ENCODE results near the gene ABCC6. TPM values are rescaled to one million over a fixed set of nuclear protein-coding genes. Genes with fewer than 3 reads are reported as not detected.

ABCC6 gene
- total RNA-seq, 1 experiment from 2014 or later, result 0.73 TPM

DNA sequence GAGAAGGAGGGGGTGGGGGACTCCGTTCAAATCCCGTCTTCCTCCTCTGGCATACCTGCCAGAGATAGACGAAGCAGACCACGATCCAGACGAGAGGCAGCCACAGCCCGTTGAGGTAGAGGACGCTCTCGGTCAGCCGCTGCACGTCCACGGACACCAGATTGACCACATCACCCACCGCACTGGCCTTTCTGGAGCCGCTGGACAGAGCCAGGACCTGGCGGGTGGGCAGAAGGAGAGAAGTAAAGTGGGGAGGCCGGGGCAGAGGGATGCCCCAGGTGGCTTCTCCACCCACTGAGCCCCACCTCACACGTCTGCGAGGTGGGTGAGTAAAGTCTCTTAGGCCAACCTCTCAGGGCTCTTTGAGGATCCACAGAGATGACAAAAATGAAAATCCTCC lies 25.3 kb downstream of the ABCC6 start:
- H3K79me2 ChIP-seq (ENCODE audit: low read length), result no peaks in the 10 kb centered on the region
- no peak overlapping the region for H3K9ac ChIP-seq (ENCODE audit: low read length)
- TF ChIP-seq EZH2phosphoT487 (IDR thresholded peaks at IDR 0.05; ENCODE audit: borderline replicate concordance, low read length) (no peak), EZH2 (IDR thresholded peaks at IDR 0.05; ENCODE audit: low read length, unreplicated experiment) (no peak)
- TF ChIP-seq, protein P1, sequence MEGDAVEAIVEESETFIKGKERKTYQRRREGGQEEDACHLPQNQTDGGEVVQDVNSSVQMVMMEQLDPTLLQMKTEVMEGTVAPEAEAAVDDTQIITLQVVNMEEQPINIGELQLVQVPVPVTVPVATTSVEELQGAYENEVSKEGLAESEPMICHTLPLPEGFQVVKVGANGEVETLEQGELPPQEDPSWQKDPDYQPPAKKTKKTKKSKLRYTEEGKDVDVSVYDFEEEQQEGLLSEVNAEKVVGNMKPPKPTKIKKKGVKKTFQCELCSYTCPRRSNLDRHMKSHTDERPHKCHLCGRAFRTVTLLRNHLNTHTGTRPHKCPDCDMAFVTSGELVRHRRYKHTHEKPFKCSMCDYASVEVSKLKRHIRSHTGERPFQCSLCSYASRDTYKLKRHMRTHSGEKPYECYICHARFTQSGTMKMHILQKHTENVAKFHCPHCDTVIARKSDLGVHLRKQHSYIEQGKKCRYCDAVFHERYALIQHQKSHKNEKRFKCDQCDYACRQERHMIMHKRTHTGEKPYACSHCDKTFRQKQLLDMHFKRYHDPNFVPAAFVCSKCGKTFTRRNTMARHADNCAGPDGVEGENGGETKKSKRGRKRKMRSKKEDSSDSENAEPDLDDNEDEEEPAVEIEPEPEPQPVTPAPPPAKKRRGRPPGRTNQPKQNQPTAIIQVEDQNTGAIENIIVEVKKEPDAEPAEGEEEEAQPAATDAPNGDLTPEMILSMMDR (conservative IDR thresholded peaks at IDR 0.05; ENCODE audit: low read depth, low read length), result no peak
- ATAC-seq (no peak), DNase-seq (no peak)
- no peaks in the 10 kb centered on the region for H3K36me3 ChIP-seq (ENCODE audit: low read depth, low read length)
- intact Hi-C loops (cut with micrococcal nuclease), result loop anchor here (5.0 kb wide), 1 partner anchor 421 kb away; no protein-coding TSS in a partner anchor
- CTCF ChIA-PET, result no interaction called here
- H3K4me3 ChIP-seq (ENCODE audit: low read length), result no peak overlapping the region
- H3K27me3 ChIP-seq (ENCODE audit: low read length), result no peaks in the 10 kb centered on the region
- BruUV-seq (replicated peaks), result no TSS peak
- H3F3A ChIP-seq (ENCODE audit: low read length, unreplicated experiment), result no peaks in the 10 kb centered on the region
- H3K9me3 ChIP-seq (ENCODE audit: low read length), result no peaks in the 10 kb centered on the region
- no peak overlapping the region for H2AFZ ChIP-seq (ENCODE audit: low read length)
- H3K4me2 ChIP-seq (ENCODE audit: low read length), result no peak overlapping the region
- POLR2A ChIA-PET (ENCODE audit: unreplicated experiment), result no interaction called here
- no peaks in the 10 kb centered on the region for H3K4me1 ChIP-seq (ENCODE audit: insufficient read depth, low read length)
- no peaks in the 10 kb centered on the region for H3K9me2 ChIP-seq (replicated peaks; ENCODE audit: low read length)
- H3K27ac ChIP-seq (ENCODE audit: low read length), result no peak overlapping the region
- H4K20me1 ChIP-seq (ENCODE audit: low read length), result no peaks in the 10 kb centered on the region

DNA sequence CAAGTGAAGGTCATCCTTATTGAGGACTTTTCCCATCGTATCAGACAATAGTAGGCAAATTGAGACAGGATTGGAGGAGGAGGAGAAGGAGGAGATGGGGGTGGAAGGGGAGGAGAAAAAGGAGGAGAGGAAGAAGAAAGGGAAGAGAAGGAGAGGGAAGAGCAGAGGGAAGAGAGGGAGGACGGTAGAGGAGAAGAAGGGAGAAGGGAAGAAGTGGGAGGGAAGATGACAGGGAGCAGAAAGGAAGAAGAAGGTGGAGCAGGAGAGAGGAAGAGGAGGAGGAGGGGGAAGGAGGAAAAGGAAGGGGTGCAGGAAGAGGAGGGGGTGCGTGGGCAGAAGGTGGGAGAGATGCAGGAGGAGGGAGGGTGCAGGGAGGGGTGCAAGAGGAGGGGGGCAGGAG lies 26.0 kb downstream of the ABCC6 start:
- Histone ChIP-seq H3F3A (ENCODE audit: low read length, unreplicated experiment) (no peaks in the 10 kb centered on the region), H3K27ac (ENCODE audit: low read length) (no peak overlapping the region), H3K4me3 (ENCODE audit: low read length) (no peak overlapping the region), H3K27me3 (ENCODE audit: low read length) (no peaks in the 10 kb centered on the region), H2AFZ (ENCODE audit: low read length) (no peak overlapping the region), H3K4me1 (ENCODE audit: insufficient read depth, low read length) (no peaks in the 10 kb centered on the region), H3K9me2 (replicated peaks; ENCODE audit: low read length) (no peaks in the 10 kb centered on the region), H3K79me2 (ENCODE audit: low read length) (no peaks in the 10 kb centered on the region), H3K4me2 (ENCODE audit: low read length) (no peak overlapping the region), H3K9me3 (ENCODE audit: low read length) (no peaks in the 10 kb centered on the region), H3K36me3 (ENCODE audit: low read depth, low read length) (no peaks in the 10 kb centered on the region), H3K9ac (ENCODE audit: low read length) (no peak overlapping the region), H4K20me1 (ENCODE audit: low read length) (no peaks in the 10 kb centered on the region)
- intact Hi-C loops (cut with micrococcal nuclease), result loop anchor here (5.0 kb wide), 1 partner anchor 420 kb away; no protein-coding TSS in a partner anchor
- BruUV-seq (replicated peaks), result no TSS peak
- ChIA-PET CTCF (no interaction called here), POLR2A (ENCODE audit: unreplicated experiment) (no interaction called here)
- ATAC-seq, result no peak
- TF ChIP-seq EZH2 (IDR thresholded peaks at IDR 0.05; ENCODE audit: low read length, unreplicated experiment) (no peak), EZH2phosphoT487 (IDR thresholded peaks at IDR 0.05; ENCODE audit: borderline replicate concordance, low read length) (no peak)
- TF ChIP-seq, protein P1 (conservative IDR thresholded peaks at IDR 0.05; ENCODE audit: low read depth, low read length), result no peak
- DNase-seq, result no peak

DNA sequence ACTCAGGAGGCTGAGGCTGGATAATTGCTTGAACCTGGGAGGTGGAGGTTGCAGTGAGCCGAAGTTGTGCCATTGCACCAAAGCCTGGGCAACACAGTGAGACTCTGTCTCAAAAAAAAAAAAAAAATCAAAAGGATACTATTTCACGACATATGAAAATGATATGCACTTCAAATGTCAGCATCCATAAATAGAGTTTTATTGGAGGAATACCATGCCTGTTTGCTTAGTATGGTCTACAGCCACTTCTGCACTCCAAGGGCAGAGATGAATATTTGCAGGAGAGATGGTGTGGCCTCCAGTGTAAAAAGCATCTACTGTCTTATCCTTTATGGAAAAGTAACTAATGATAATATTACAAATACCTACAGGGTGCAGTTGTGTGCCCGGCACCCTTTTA lies 27.2 kb downstream of the ABCC6 start:
- ATAC-seq (no peak), DNase-seq (no peak)
- no peaks in the 10 kb centered on the region for H3K9me3 ChIP-seq (ENCODE audit: low read length)
- H3K4me2 ChIP-seq (ENCODE audit: low read length), result no peak overlapping the region
- no peaks in the 10 kb centered on the region for H3K9me2 ChIP-seq (replicated peaks; ENCODE audit: low read length)
- no peaks in the 10 kb centered on the region for H3K79me2 ChIP-seq (ENCODE audit: low read length)
- intact Hi-C loops (cut with micrococcal nuclease), result loop anchor here (5.0 kb wide), 1 partner anchor 419 kb away; no protein-coding TSS in a partner anchor
- H3K27ac ChIP-seq (ENCODE audit: low read length), result no peak overlapping the region
- no peaks in the 10 kb centered on the region for H3K27me3 ChIP-seq (ENCODE audit: low read length)
- no peak overlapping the region for H3K9ac ChIP-seq (ENCODE audit: low read length)
- no peak overlapping the region for H2AFZ ChIP-seq (ENCODE audit: low read length)
- no peaks in the 10 kb centered on the region for H3F3A ChIP-seq (ENCODE audit: low read length, unreplicated experiment)
- no TSS peak for BruUV-seq (replicated peaks)
- no peaks in the 10 kb centered on the region for H4K20me1 ChIP-seq (ENCODE audit: low read length)
- H3K4me1 ChIP-seq (ENCODE audit: insufficient read depth, low read length), result no peaks in the 10 kb centered on the region
- TF ChIP-seq EZH2phosphoT487 (IDR thresholded peaks at IDR 0.05; ENCODE audit: borderline replicate concordance, low read length), result no peak
- TF ChIP-seq, protein P1 (conservative IDR thresholded peaks at IDR 0.05; ENCODE audit: low read depth, low read length), result no peak
- TF ChIP-seq EZH2 (IDR thresholded peaks at IDR 0.05; ENCODE audit: low read length, unreplicated experiment), result no peak
- ChIA-PET CTCF (no interaction called here), POLR2A (ENCODE audit: unreplicated experiment) (no interaction called here)
- H3K4me3 ChIP-seq (ENCODE audit: low read length), result no peak overlapping the region
- no peaks in the 10 kb centered on the region for H3K36me3 ChIP-seq (ENCODE audit: low read depth, low read length)

All from PC-3 (cell line).